Tibial nerve (tissue), 4 donors: ENCODE data around the gene DYRK2. TPM values are rescaled to one million over a fixed set of nuclear protein-coding genes. Genes with fewer than 3 reads are reported as not detected.

Experiments used
- DNase-seq, 2 donors: peaks; one replicate each; pipeline ENCODE4 v3.0.0-alpha.2; 2019; ENCODE audit warnings: low spot score in 2 of 2
- H3K27ac ChIP-seq, 4 donors: fragments of 200-600 bp; sonication (generic) in 3 of 4; one replicate each; pipeline ENCODE4 v1.5.1; 2017 to 2019; ENCODE audit warnings: mild to moderate bottlenecking in 1 of 4
- H3K27me3 ChIP-seq, 2 donors: fragments of 200-600 bp; sonication (generic) in 1 of 2; one replicate each; pipeline versions ENCODE4 v1.5.1 to v1.6.0; 2017 to 2019
- H3K36me3 ChIP-seq, 3 donors: fragments of 200-600 bp; sonication (generic); one replicate each; pipeline ENCODE4 v1.5.1; 2018 to 2019
- H3K4me1 ChIP-seq, 4 donors: fragments of 200-600 bp; sonication (generic) in 3 of 4; one replicate each; pipeline ENCODE4 v1.5.1; 2017 to 2019
- H3K4me3 ChIP-seq, 4 donors: fragments of 200-600 bp; sonication (generic) in 3 of 4; one replicate each; pipeline ENCODE4 v1.5.1; 2017 to 2019; ENCODE audit warnings: mild to moderate bottlenecking in 1 of 4, moderate library complexity in 1 of 4
- H3K9me3 ChIP-seq, 4 donors: fragments of 200-600 bp; sonication (generic) in 3 of 4; one replicate each; pipeline ENCODE4 v1.5.1; 2017 to 2019
- CTCF ChIP-seq, 5 experiments: fragments of 200-600 bp in 3 of 5; fragments of 450-650 bp in 2 of 5; sonication (generic) in 3 of 5; IDR thresholded peaks; one replicate each; pipeline ENCODE4 v1.5.1; 2016 to 2019; ENCODE audit warnings: antibody characterized with exemption in 5 of 5, mild to moderate bottlenecking in 3 of 5, moderate library complexity in 2 of 5
- EP300 ChIP-seq, 2 donors: sonication (generic); formaldehyde crosslinking; IDR thresholded peaks; one replicate each; pipeline ENCODE4 v1.6.1; 2017; ENCODE audit warnings: antibody characterized with exemption in 2 of 2, mild to moderate bottlenecking in 1 of 2
- POLR2A ChIP-seq, 2 donors: fragments of 450-650 bp; IDR thresholded peaks; one replicate each; pipeline ENCODE4 v1.6.1; 2017; ENCODE audit warnings: antibody characterized with exemption in 2 of 2, mild to moderate bottlenecking in 2 of 2, moderate library complexity in 2 of 2
- WGBS, 2 donors: methylation state at CpG; one replicate each; pipeline ENCODE4 v1.1.5; 2018; 5-methylcytosine and 5-hydroxymethylcytosine counted together
- total RNA-seq, 4 donors: library from RNA; depleted of rRNA; stranded (reverse); fragments of >200 nt; gene quantifications; one replicate each; pipeline ENCODE4 v1.1.0, GENCODE V29; 2016

The DYRK2 gene
- total RNA-seq, 4 donors from 2014 or later, result 9.6 to 21.6 (median 19.2) TPM

- WGBS, 2 donors, result 65 to 82% methylated on average over 2 of the region's 2 CpGs
- Histone ChIP-seq H3K4me1 (peaks cover 0 to 7% (median 0%) of the 10 kb centered on the region in 4 donors), H3K4me3 (no peak overlapping the region), H3K27me3 (no peaks in the 10 kb centered on the region), H3K36me3 (no peaks in the 10 kb centered on the region), H3K9me3 (no peaks in the 10 kb centered on the region), H3K27ac (peak overlapping the region in 2 of 4 donors; percentile 18 to 70)
- no peak for DNase-seq
- TF ChIP-seq POLR2A (IDR thresholded peaks at IDR 0.05) (no peak), EP300 (IDR thresholded peaks at IDR 0.05) (peak in 1 of 2 donors; percentile 30)
These were observed 7.7 kb upstream of the DYRK2 start for GRCh38 chr12:67640863-67641262.

- Histone ChIP-seq H3K4me3 (no peak overlapping the region), H3K9me3 (no peaks in the 10 kb centered on the region), H3K4me1 (peaks cover 0 to 17% (median 4%) of the 10 kb centered on the region in 4 donors), H3K27ac (no peak overlapping the region), H3K27me3 (no peaks in the 10 kb centered on the region), H3K36me3 (no peaks in the 10 kb centered on the region)
- 96 to 98% methylated on average over 7 of the region's 7 CpGs for WGBS, 2 donors
- TF ChIP-seq POLR2A (IDR thresholded peaks at IDR 0.05) (no peak), EP300 (IDR thresholded peaks at IDR 0.05) (no peak), CTCF (IDR thresholded peaks at IDR 0.05) (no peak)
- no peak for DNase-seq
These were observed 3.4 kb upstream of the DYRK2 start for GRCh38 chr12:67645126-67645525.

- H3K36me3 ChIP-seq, result no peaks in the 10 kb centered on the region
- DNase-seq, result no peak
- H3K27ac ChIP-seq, result no peak overlapping the region
- no peak overlapping the region for H3K4me3 ChIP-seq
- TF ChIP-seq POLR2A (IDR thresholded peaks at IDR 0.05), result no peak
- H3K9me3 ChIP-seq, result no peaks in the 10 kb centered on the region
- no peaks in the 10 kb centered on the region for H3K27me3 ChIP-seq
- H3K4me1 ChIP-seq, result peaks cover 0 to 19% (median 6%) of the 10 kb centered on the region in 4 donors
These were observed 2.9 kb upstream of the DYRK2 start for GRCh38 chr12:67645601-67646000.

DNA sequence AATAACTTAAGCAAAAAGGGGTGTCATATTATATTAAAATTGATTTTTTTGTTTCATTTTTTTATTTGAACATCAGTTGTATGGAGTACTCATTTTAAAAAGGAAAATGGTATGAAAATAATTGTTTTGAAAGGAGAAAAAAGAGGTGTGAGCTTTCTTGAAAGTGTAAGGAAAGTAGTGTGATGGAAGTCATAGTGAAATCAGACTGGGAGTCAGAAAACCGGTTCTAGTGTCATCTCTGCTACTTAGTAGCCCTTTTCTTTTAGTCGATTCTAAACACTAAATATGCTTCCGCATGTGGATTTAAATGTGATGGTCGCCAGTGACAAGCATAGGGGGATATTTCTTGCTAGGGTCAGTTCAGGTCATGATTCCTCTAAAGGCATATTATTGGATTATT, 1.8 kb upstream of the DYRK2 start:
- Histone ChIP-seq H3K36me3 (no peaks in the 10 kb centered on the region), H3K9me3 (no peaks in the 10 kb centered on the region), H3K27me3 (no peaks in the 10 kb centered on the region), H3K4me3 (no peak overlapping the region), H3K4me1 (peaks cover 0 to 26% (median 11%) of the 10 kb centered on the region in 4 donors), H3K27ac (peak overlapping the region in 2 of 4 donors; percentile 77 to 97)
- DNase-seq, result no peak
- TF ChIP-seq POLR2A (IDR thresholded peaks at IDR 0.05) (no peak), CTCF (IDR thresholded peaks at IDR 0.05) (no peak), EP300 (IDR thresholded peaks at IDR 0.05) (no peak)
- 83% methylated on average over 4 of the region's 4 CpGs for WGBS, 2 donors

GRCh38 chr12:67647181-67647798, 1.3 kb upstream of the DYRK2 start:
- WGBS, 2 donors, result 42 to 51% methylated on average over 18 to 21 of the region's 21 CpGs
- Histone ChIP-seq H3K27me3 (no peaks in the 10 kb centered on the region), H3K4me3 (peak overlapping the region in 3 of 4 donors; percentile 63 to 99 (median 94)), H3K27ac (peak overlapping the region; percentile 60 to 97 (median 87)), H3K9me3 (no peaks in the 10 kb centered on the region), H3K36me3 (no peaks in the 10 kb centered on the region), H3K4me1 (peaks cover 0 to 31% (median 14%) of the 10 kb centered on the region in 4 donors)
- DNase-seq, result no peak
- TF ChIP-seq EP300 (IDR thresholded peaks at IDR 0.05) (no peak), POLR2A (IDR thresholded peaks at IDR 0.05) (no peak), CTCF (IDR thresholded peaks at IDR 0.05) (no peak)

GRCh38 chr12:67647799-67648520, 585 bp upstream of the DYRK2 start:
- TF ChIP-seq CTCF (IDR thresholded peaks at IDR 0.05), result peak in 3 of 5 experiments; percentile 14 to 51 (median 41)
- peak in 1 of 2 donors; percentile 31 for TF ChIP-seq EP300 (IDR thresholded peaks at IDR 0.05)
- TF ChIP-seq POLR2A (IDR thresholded peaks at IDR 0.05), result no peak
- Histone ChIP-seq H3K36me3 (no peaks in the 10 kb centered on the region), H3K4me1 (peaks cover 0 to 38% (median 16%) of the 10 kb centered on the region in 4 donors), H3K27me3 (no peaks in the 10 kb centered on the region), H3K4me3 (peak overlapping the region; percentile 63 to 99 (median 92)), H3K27ac (peak overlapping the region; percentile 60 to 97 (median 87)), H3K9me3 (no peaks in the 10 kb centered on the region)
- peak; percentile 52 to 73 for DNase-seq
- WGBS, 2 donors, result 4% methylated on average over 35 to 41 of the region's 41 CpGs
